HG03520 (cell line): Measurements from ENCODE around the gene S100A2.
"Not testable (repeated sequence)": the region's sequence is repeated elsewhere in the genome, so short reads cannot be mapped to it uniquely, and the experiment has no call there.

Source experiments
- ATAC-seq: cut with Tn5 transposase; IDR thresholded peaks from one replicate; pipeline ENCODE4 v1.9.1; 2021; ENCODE audit warnings: mild to moderate bottlenecking, moderate library complexity; ENCODE audit not compliant: unreplicated experiment

Gene S100A2

DNA sequence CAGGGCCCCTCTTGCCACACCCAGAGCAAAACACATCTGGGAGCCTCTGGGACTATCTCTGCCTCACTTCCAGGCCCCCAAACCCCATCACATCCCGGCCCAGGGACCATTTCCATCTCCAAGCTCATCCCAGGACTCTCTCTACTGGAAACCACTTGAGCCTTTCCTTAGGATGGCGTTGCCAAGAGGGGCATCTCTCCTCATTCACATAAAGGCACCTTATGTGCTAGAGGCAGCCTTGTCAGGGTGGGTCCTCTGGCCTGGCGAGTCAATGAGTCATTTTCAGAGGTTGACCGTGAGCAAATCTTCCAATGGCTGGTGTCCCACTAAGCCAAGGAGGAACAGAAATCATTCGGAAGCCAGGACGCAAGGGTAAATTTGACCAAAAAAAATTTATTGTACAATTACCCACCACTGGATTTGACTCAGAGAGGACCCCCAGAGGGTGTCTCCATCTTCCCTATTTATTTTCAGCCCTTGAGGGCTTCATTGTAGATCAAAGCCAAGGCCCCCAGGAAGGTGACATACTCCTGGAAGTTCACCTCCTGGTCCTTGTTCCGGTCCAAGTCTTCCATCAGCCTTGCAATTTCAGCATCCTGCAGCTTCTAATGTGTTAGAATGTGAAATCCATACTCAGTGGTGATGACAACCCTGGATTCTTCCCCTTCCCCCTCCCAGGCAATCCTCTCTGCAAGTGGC lies 31.3 kb downstream of the S100A2 start:
- ATAC-seq, result no peak

DNA sequence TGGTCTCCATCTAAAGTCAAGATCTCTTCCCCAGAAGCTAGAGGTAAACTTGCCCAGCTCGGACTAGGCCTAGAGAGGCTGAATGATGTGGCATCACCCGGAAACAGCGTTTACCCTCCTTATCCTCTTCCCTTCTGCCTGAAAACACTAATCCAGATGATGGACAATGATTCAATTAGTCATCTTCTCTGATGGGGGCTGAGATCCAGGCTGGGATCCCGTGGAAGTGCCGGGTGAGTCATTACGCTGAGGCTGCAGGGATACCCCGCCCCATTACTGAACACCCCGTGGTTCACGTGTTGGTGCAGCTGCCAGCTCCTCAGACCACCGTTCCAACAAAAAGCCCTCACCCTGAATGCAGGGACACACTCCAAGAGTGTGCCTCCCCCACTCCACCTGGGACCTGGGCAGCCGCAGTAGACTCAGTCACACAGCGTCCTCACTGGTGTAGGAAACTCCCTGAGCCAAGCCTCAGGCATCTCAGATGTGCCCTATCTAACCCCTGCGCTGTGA lies 31.9 kb downstream of the S100A2 start:
- ATAC-seq, result no peak

GRCh38 chr1:153532769-153533599 lies 32.7 kb downstream of the S100A2 start:
- ATAC-seq, result no peak

DNA sequence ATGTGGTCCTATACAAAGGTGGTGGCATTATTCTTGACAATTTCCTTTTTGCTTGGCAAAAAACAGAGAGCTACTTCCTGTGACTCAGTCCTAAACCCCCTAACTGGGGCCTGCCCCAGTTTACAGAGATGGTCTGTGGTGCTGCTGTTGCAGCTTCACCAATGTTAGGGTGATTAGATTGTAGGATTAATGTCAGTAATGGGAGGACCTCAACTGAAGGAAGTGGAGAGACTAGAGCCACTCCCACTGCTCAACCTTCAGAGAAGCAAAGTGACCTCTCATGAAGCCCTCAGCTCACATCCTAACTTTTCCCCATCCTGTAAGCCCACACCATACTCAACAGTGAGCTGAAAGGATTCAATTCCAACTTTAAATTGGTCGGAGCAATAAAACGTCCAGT lies 33.5 kb downstream of the S100A2 start:
- ATAC-seq, result no peak

GRCh38 chr1:153531638-153532037 lies 34.0 kb downstream of the S100A2 start:
- no peak for ATAC-seq

DNA sequence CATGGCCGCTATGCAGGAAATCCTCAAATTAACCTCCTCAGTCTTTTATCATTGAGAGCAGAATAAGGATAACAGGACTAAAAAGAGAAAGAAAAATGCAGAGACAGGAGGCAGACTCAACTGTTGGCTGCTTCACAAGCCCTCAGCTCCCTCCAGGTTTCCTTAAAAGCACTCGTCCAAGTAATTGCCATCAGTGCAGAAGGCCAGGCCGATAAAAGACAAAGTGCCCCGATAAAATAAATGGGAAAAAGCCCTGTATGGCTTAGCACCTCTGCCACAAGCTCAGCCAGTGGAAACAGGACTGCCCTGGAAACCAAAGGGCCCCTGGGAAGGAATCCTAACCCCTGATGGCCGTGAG lies 38.0 kb downstream of the S100A2 start:
- ATAC-seq, result no peak

- ATAC-seq, result no peak
These were observed 38.5 kb downstream of the S100A2 start for GRCh38 chr1:153527023-153527682.

DNA sequence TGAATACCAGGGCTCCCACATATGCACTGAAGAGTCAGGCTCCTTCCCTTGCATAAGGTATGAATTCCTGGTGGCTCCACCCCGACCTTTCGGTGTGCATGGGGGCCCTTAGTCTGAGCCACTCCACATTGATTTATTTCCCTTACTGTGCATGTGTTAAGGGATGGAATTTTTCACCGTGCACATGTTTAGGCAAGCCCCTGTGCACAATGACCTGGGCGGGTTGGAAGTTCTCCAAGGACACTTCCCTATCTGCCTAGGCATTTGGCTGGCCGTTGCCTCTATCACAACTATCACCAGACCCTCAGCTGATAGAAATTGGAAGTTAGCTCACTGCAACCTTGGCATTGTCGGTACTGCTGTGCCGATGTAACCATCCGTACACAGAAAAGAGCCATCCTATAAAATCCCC lies 39.5 kb downstream of the S100A2 start:
- no peak for ATAC-seq

- ATAC-seq, result no peak
These were observed 40.4 kb downstream of the S100A2 start for GRCh38 chr1:153525088-153525728.

DNA sequence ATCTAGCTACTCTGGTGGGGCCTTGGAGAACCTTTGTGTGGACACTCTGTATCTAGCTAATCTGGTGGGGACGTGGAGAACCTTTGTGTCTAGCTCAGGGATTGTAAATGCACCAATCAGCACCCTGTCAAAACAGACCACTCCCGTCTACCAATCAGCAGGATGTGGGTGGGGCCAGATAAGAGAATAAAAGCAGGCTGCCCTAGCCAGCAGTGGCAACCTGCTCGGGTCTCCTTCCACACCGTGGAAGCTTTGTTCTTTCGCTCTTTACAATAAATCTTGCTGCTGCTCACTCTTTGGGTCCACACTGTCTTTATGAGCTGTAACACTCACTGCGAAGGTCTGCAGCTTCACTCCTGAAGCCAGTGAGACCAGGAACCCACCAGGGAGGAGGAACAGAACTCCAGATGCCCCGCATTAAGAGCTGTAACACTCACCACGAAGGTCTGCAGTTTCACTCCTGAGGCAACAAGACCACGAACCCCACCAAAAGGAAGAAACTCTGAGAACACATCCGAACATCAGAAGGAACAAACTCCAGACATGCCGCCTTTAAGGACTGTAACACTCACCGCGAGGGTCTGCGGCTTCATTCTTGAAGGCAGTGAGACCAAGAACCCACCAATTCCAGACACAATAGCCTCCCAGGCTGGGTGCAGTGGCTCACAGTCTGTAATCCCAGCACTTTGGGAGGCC lies 43.1 kb downstream of the S100A2 start:
- not testable (repeated sequence) for ATAC-seq

DNA sequence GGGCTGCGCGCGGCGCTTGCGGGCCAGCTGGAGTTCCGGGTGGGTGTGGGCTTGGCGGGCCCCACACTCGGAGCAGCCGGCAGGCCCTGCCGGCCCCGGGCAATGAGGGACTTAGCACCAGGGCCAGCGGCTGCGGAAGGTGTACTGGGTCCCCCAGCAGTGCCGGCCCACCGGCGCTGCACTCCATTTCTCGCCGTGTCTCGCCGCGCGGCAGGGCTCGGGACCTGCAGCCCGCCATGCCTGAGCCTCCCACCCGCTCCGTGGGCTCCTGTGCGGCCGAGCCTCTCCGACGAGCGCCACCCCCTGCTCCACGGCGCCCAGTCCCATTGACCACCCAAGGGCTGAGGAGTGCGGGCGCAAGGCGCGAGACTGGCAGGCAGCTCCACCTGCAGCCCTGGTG lies 43.8 kb downstream of the S100A2 start:
- ATAC-seq, result not testable (repeated sequence)

GRCh38 chr1:153520818-153521476 lies 44.7 kb downstream of the S100A2 start:
- no peak for ATAC-seq

DNA sequence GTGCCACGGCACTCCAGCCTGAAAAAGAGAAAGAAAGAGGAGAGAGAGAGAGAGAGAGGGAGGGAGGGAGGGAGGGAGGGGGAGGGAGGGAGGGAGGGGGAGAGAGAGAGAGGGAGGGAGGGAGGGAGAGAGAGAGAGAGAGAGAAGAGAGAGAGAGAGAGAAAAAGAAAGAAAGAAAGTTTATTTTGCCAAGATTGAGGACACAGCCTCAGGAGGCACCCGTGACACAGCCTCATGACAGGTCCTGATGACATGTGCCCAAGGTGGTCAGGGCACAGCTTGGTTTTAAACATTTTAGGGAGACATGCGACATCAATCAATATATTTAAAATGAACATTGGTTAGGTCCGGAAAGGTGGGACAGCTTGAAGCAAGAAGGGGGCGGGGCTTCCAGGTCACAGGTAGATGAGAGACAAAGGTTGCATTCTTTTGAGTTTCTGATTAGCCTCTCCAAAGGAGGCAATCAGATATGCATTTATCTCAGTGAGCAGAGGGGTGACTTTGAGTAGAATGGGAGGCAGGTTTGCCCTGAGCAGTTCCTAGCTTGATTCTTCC lies 45.4 kb downstream of the S100A2 start:
- not testable (repeated sequence) for ATAC-seq

- no peak for ATAC-seq
These were observed 46.4 kb downstream of the S100A2 start for GRCh38 chr1:153519242-153519641.

- ATAC-seq, result no peak
These were observed 49.9 kb downstream of the S100A2 start for GRCh38 chr1:153515504-153516394.

DNA sequence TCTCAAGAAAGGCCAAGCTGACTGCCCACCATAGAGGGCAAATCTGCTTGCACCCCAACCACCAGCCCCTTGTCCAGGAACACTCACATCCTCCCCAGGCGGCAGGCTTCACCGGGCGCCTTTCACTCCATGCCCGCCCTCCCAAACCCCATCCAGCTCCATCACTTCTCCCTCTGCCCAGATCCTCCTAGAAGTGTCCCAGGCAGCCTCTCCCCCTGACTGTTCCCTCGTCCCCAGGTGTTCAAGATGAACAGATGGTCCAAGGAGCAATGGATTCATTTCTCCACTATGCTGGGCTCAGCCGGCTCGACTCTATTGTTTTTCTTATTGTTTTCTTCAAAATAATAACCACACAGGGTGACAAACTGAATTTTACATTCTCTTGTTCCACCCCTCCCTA lies 52.0 kb downstream of the S100A2 start:
- ATAC-seq, result no peak

GRCh38 chr1:153513023-153513422 lies 52.6 kb downstream of the S100A2 start:
- ATAC-seq, result no peak
